Calu3 (cell line): ENCODE data around the gene FOXRED1. TPM values are rescaled to one million over a fixed set of nuclear protein-coding genes. Genes with fewer than 3 reads are reported as not detected.

Experiments used
- BruUV-seq: library from RNA; stranded (reverse); fragments of 400-500 nt; replicated peaks from 2 replicates; lab custom pipeline; 2021; lab: Mats Ljungman, UMichigan
- CTCF ChIA-PET: fragments of 300-600 bp; sonication (Branson Sonifier 250); formaldehyde crosslinking; loops from one replicate; lab custom pipeline; 2022; ENCODE audit warnings: antibody characterized with exemption; lab: Charles Lee
- DNase-seq: peaks from one replicate; pipeline ENCODE4 v3.0.0; 2022
- H3K27ac Mint-ChIP-seq: one replicate; pipeline ENCODE4 v1.8.0; 2022; ENCODE audit warnings: mixed read lengths; ENCODE audit not compliant: unreplicated experiment
- H3K27me3 Mint-ChIP-seq: one replicate; pipeline ENCODE4 v1.8.0; 2022; ENCODE audit warnings: mixed read lengths; ENCODE audit not compliant: unreplicated experiment
- H3K36me3 Mint-ChIP-seq: one replicate; pipeline ENCODE4 v1.8.0; 2022; ENCODE audit warnings: mild to moderate bottlenecking, moderate library complexity, mixed read lengths; ENCODE audit not compliant: insufficient read depth, unreplicated experiment
- H3K4me1 Mint-ChIP-seq: one replicate; pipeline ENCODE4 v1.8.0; 2022; ENCODE audit warnings: mild to moderate bottlenecking, low read depth, mixed read lengths; ENCODE audit not compliant: unreplicated experiment
- H3K4me3 Mint-ChIP-seq: one replicate; pipeline ENCODE4 v1.8.0; 2022; ENCODE audit warnings: mild to moderate bottlenecking, low read depth, moderate library complexity, mixed read lengths; ENCODE audit not compliant: unreplicated experiment
- H3K9me3 Mint-ChIP-seq: one replicate; pipeline ENCODE4 v1.8.0; 2022; ENCODE audit warnings: low read depth, mixed read lengths; ENCODE audit not compliant: unreplicated experiment
- CTCF ChIP-seq: fragments of 200-600 bp; IDR thresholded peaks from one replicate; pipeline ENCODE4 v1.8.0; 2022; ENCODE audit warnings: antibody characterized with exemption; ENCODE audit not compliant: unreplicated experiment
- intact Hi-C: fragments of 100-400 bp; cut with micrococcal nuclease; formaldehyde crosslinking; loops from one replicate; pipeline ENCODE4 v1.10.0; 2022; ENCODE audit not compliant: unreplicated experiment
- total RNA-seq: library from RNA; stranded (reverse); gene quantifications from 2 replicates; pipeline ENCODE4 v1.2.3, GENCODE V29; 2022

Gene FOXRED1
- total RNA-seq, 1 experiment from 2014 or later, result 34.9 TPM

GRCh38 chr11:126226334-126227084, 42.4 kb upstream of the FOXRED1 start:
- TF ChIP-seq CTCF, result no peak
- no peaks in the 10 kb centered on the region for H3K27me3 Mint-ChIP-seq
- no TSS peak for BruUV-seq
- no peak overlapping the region for H3K27ac Mint-ChIP-seq
- CTCF ChIA-PET, result interaction anchor here (0.7 kb wide), 1 partner anchor 95 kb away, joined by 4 read pairs; no protein-coding TSS in a partner anchor
- H3K4me1 Mint-ChIP-seq, result no peaks in the 10 kb centered on the region
- no peaks in the 10 kb centered on the region for H3K36me3 Mint-ChIP-seq
- no peaks in the 10 kb centered on the region for H3K9me3 Mint-ChIP-seq
- intact Hi-C loops, result no loop called here
- DNase-seq, result no peak
- no peak overlapping the region for H3K4me3 Mint-ChIP-seq

DNA sequence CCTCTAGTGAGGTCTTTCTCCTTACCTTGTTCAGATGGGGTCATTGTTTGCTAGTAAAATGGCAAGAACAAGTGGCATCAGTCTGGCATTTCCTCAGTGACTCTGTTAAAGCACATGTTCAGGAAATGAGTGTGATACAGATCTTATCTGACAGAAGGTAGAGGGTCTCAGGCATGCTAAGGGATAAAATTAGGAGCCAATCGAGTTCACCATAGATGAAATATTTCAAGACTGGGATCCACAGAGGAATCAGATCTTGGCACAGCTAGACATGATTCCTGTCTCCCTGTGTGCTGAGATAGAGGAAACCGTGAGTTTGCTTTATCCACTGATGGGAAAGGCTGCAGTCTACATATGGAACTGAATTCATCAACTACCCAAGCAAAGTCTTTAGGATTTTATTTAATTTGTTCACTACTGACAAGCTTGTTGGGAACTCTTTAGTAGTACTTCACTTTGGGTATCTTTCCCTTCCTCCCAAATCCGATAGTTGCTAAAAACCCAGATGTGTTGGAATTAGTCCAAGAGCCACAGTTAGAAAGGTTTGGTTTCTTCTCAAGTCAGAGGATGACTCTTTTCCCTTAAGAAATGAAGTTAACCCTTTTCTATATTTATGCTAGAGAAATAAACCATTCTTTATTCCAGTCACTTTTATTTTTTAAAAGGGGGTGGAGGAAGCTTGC, 39.0 kb upstream of the FOXRED1 start:
- no peaks in the 10 kb centered on the region for H3K36me3 Mint-ChIP-seq
- intact Hi-C loops, result no loop called here
- no peaks in the 10 kb centered on the region for H3K27me3 Mint-ChIP-seq
- no peak overlapping the region for H3K27ac Mint-ChIP-seq
- CTCF ChIA-PET, result no interaction called here
- H3K4me1 Mint-ChIP-seq, result no peaks in the 10 kb centered on the region
- no peak for TF ChIP-seq CTCF
- no peak for DNase-seq
- H3K4me3 Mint-ChIP-seq, result no peak overlapping the region
- no TSS peak for BruUV-seq
- H3K9me3 Mint-ChIP-seq, result no peaks in the 10 kb centered on the region

GRCh38 chr11:126231725-126232459, 37.1 kb upstream of the FOXRED1 start:
- no peaks in the 10 kb centered on the region for H3K9me3 Mint-ChIP-seq
- H3K27me3 Mint-ChIP-seq, result no peaks in the 10 kb centered on the region
- intact Hi-C loops, result no loop called here
- H3K36me3 Mint-ChIP-seq, result no peaks in the 10 kb centered on the region
- H3K27ac Mint-ChIP-seq, result no peak overlapping the region
- TF ChIP-seq CTCF, result no peak
- H3K4me3 Mint-ChIP-seq, result no peak overlapping the region
- H3K4me1 Mint-ChIP-seq, result no peaks in the 10 kb centered on the region
- BruUV-seq, result no TSS peak
- no peak for DNase-seq
- CTCF ChIA-PET, result no interaction called here

DNA sequence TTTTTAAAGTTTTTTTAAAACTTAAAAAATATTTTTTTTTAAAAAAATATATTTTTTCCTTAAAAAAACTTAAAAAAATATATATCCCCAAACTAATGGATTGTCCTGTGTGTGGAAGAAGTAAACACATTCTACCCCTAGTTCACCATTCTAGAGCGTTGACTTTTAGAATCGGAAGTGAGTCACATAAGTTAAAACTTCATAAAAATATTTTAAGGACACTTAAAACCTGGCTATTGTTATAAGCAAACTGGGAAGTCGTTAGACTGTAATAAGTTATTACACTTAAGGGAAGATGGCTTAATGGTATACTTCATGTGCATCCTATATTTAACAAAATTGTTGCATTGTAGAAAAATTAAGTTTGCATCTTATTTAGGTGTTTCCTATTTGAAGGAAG, 36.3 kb upstream of the FOXRED1 start:
- Mint-ChIP-seq H3K4me3 (no peak overlapping the region), H3K4me1 (no peaks in the 10 kb centered on the region), H3K9me3 (no peaks in the 10 kb centered on the region), H3K36me3 (no peaks in the 10 kb centered on the region), H3K27ac (no peak overlapping the region), H3K27me3 (no peaks in the 10 kb centered on the region)
- CTCF ChIA-PET, result no interaction called here
- no peak for TF ChIP-seq CTCF
- BruUV-seq, result no TSS peak
- no peak for DNase-seq
- intact Hi-C loops, result no loop called here
